GM12872 (cell line): ENCODE measurements around the gene MRPL58.

ENCODE experiments used
- CTCF ChIP-seq: IDR thresholded peaks from 3 replicates; pipeline ENCODE4 v1.5.1; 2011; ENCODE audit warnings: low read depth, mild to moderate bottlenecking, low read length, moderate library complexity; ENCODE audit not compliant: insufficient read depth

Gene MRPL58

GRCh38 chr17:74971842-74972106, 40.7 kb upstream of the MRPL58 start:
- no peak for TF ChIP-seq CTCF

- TF ChIP-seq CTCF = no peak
Observed at GRCh38 chr17:74972107-74972972, 40.1 kb upstream of the MRPL58 start, which contains the start of gene HID1. HID1 (minus strand) TSS chr17:74972759; CDS start chr17:74972656, 103 bp downstream.

GRCh38 chr17:74972973-74973328, 39.5 kb upstream of the MRPL58 start:
- no peak for TF ChIP-seq CTCF

- TF ChIP-seq CTCF = no peak
Observed at GRCh38 chr17:74975943-74976342, 36.5 kb upstream of the MRPL58 start.

GRCh38 chr17:74977802-74978201, 34.7 kb upstream of the MRPL58 start:
- TF ChIP-seq CTCF = no peak

- no peak for TF ChIP-seq CTCF
Observed at GRCh38 chr17:74978240-74978639, 34.2 kb upstream of the MRPL58 start.

GRCh38 chr17:74979408-74980146, 32.9 kb upstream of the MRPL58 start:
- TF ChIP-seq CTCF = no peak
